ENCODE measurements around the gene ZNF429. TPM values are rescaled to one million over a fixed set of nuclear protein-coding genes. Genes with fewer than 3 reads are reported as not detected.

ZNF429 gene
- total RNA-seq, 1 donor from 2014 or later: 14.0 TPM

GRCh38 chr19:21580818-21581217 lies 75.4 kb downstream of the ZNF429 start:
- DNase-seq (no peak), ATAC-seq (no peak)
- Histone ChIP-seq H3K9me3 (peaks cover 5% of the 10 kb centered on the region), H3K36me3 (no peaks in the 10 kb centered on the region), H3K27ac (no peak overlapping the region), H3K4me3 (no peak overlapping the region), H3K4me1 (no peaks in the 10 kb centered on the region), H3K27me3 (no peaks in the 10 kb centered on the region)
- no peak for TF ChIP-seq CTCF (IDR thresholded peaks at IDR 0.05)
- intact Hi-C loops (cut with DNase I): no loop called here

GRCh38 chr19:21581646-21582240 lies 76.3 kb downstream of the ZNF429 start:
- DNase-seq (no peak), ATAC-seq (no peak)
- H3K36me3 ChIP-seq: no peaks in the 10 kb centered on the region
- H3K27me3 ChIP-seq: peaks cover 7% of the 10 kb centered on the region
- no peak for TF ChIP-seq CTCF (IDR thresholded peaks at IDR 0.05)
- intact Hi-C loops (cut with DNase I): no loop called here
- no peak overlapping the region for H3K4me3 ChIP-seq
- H3K9me3 ChIP-seq: peaks cover 5% of the 10 kb centered on the region
- H3K27ac ChIP-seq: no peak overlapping the region
- no peaks in the 10 kb centered on the region for H3K4me1 ChIP-seq

GRCh38 chr19:21584537-21584936 lies 79.1 kb downstream of the ZNF429 start:
- H3K4me1 ChIP-seq: no peaks in the 10 kb centered on the region
- ATAC-seq (no peak), DNase-seq (no peak)
- H3K9me3 ChIP-seq: peaks cover 5% of the 10 kb centered on the region
- intact Hi-C loops (cut with DNase I): no loop called here
- no peaks in the 10 kb centered on the region for H3K36me3 ChIP-seq
- H3K27me3 ChIP-seq: peaks cover 8% of the 10 kb centered on the region
- H3K27ac ChIP-seq: no peak overlapping the region
- TF ChIP-seq CTCF (IDR thresholded peaks at IDR 0.05): no peak
- H3K4me3 ChIP-seq: no peak overlapping the region

GRCh38 chr19:21585281-21585890 lies 80.0 kb downstream of the ZNF429 start:
- H3K9me3 ChIP-seq: peaks cover 5% of the 10 kb centered on the region
- H3K4me1 ChIP-seq: no peaks in the 10 kb centered on the region
- H3K27me3 ChIP-seq: peaks cover 8% of the 10 kb centered on the region
- DNase-seq (no peak), ATAC-seq (peak; percentile 12)
- H3K36me3 ChIP-seq: no peaks in the 10 kb centered on the region
- no peak overlapping the region for H3K27ac ChIP-seq
- no peak for TF ChIP-seq CTCF (IDR thresholded peaks at IDR 0.05)
- H3K4me3 ChIP-seq: no peak overlapping the region
- intact Hi-C loops (cut with DNase I): no loop called here

- H3K27me3 ChIP-seq: peaks cover 8% of the 10 kb centered on the region
- no peak for TF ChIP-seq CTCF (IDR thresholded peaks at IDR 0.05)
- H3K4me3 ChIP-seq: peak overlapping the region; percentile 53
- ATAC-seq (peak; percentile 79), DNase-seq (peak; percentile 70)
- intact Hi-C loops (cut with DNase I): no loop called here
- H3K4me1 ChIP-seq: no peaks in the 10 kb centered on the region
- H3K27ac ChIP-seq: peak overlapping the region; percentile 30
- no peaks in the 10 kb centered on the region for H3K36me3 ChIP-seq
- no peaks in the 10 kb centered on the region for H3K9me3 ChIP-seq
Observed at GRCh38 chr19:21586311-21587116, 81.1 kb downstream of the ZNF429 start.

Data from upper lobe of right lung (tissue), 1 donor.